Renal cortical epithelial cell (primary cell): ENCODE results near the gene ATXN10. TPM values are rescaled to one million over a fixed set of nuclear protein-coding genes. Genes with fewer than 3 reads are reported as not detected.
A peak's percentile ranks its signal among the peaks of the same experiment; 100 is the strongest.

Experiments
- DNase-seq: peaks from one replicate; pipeline ENCODE4 v3.0.0-alpha.2; 2011; ENCODE audit warnings: low read depth
- total RNA-seq: library from RNA; depleted of rRNA; stranded (reverse); fragments of >200 nt; gene quantifications from 2 replicates; pipeline ENCODE4 v1.2.3, GENCODE V29; 2014

The ATXN10 gene
- total RNA-seq, 1 donor from 2014 or later, result 458 TPM

DNA sequence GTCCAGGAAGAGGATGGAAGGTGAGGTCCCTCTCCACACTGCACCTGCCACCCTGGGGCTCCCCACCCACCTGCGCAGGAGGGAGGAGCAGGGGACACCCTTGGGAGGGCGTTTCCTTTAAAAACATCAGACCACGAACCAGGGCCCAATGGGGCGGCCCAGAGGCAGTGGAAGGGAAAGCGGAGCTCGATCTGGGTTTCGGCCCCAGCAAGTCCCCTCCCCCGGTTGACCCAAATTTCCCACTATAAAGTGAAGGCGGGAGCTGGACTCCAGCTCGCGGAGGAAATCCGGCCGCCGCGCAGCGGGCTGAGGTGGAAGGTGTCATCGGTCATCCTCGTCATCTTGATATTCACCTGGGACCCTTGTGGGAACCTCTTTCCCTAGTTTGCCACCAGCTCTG lies 206.0 kb downstream of the ATXN10 start:
- DNase-seq, result no peak

DNA sequence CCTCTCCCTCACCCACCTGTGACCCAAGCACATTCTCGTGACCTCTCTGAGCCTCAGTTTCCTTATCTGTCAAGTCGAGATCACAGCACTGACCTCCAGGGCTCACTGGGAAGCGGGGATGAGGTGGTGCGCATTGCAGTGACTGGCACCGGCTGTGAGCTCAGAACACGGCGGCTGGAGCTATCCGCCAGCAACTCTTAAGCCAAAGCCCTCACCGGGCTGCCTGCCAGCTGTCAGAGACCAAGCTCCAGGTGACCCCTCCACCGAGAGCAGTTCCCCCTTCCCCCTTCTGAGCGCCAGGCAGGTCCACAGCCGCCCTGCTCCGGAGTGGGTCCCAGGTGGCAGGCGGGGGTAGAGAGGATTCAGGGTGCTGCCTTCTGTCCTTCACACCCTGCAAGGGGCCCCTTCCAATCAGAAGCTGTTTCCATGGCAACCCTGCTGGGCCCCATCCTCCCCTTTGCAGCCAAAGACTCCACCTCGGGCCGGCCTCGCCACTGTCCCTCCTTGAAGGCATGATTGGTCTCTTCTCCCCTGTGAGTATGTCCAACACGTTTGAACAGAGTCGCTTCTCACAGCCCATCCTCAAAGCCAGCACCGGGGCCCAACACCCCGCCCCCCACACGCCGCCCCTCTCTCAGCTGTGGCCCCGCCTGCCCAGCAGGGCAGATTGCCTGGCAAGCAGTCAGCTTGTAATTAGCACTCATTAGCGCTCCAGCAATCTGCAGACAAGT lies 206.6 kb downstream of the ATXN10 start:
- no peak for DNase-seq

DNA sequence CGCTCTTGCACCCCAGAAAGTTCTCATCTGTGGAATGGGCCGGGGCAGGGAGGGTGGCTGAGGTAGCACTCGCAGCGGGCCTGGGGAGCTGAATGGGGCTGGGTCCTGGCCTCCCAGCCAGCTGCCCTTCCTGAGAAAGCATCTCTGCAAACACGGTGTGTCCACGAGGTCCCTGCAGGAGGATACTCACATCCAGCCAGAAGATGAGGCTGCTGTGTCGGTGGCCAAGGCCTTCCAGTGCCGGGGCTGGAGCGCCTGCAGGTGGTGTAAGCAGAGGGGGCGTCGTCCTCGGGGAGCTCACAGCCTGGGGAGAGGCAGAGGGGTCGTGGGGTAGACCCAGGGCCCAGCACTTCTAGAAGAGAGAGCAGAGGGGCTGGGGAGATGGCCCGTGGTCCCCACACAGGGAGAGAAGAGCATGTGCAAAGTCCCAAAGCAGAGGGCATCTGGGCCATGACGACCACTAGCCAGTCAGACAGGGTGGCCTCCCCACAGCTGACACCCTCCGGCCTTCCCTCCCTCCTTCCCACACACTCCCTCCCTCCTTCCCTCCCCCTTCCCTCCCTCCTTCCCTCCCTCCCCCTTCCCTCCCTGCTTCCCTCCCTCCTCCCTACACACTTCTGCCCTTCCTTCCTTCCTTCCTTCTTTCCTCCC lies 207.4 kb downstream of the ATXN10 start:
- no peak for DNase-seq

DNA sequence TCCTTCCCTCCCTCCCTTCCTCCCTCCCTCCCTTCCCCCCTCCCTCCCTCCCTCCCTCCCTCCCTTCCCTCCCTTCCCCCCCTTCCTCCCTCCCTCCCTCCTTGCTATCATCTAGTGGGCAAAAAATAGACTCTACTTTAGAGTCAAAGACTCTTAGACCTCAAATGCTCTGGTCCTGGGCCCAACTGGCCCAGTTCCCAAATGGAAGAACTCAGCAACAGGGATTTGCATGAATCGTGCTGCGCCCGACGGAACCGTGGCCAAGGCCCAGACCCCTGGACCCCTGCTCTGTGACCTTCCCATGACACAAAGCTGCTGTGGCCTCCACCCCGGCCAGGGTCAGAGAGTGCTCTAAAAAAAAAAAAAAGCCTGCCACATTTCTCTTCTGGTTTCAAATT lies 207.9 kb downstream of the ATXN10 start:
- DNase-seq, result no peak

DNA sequence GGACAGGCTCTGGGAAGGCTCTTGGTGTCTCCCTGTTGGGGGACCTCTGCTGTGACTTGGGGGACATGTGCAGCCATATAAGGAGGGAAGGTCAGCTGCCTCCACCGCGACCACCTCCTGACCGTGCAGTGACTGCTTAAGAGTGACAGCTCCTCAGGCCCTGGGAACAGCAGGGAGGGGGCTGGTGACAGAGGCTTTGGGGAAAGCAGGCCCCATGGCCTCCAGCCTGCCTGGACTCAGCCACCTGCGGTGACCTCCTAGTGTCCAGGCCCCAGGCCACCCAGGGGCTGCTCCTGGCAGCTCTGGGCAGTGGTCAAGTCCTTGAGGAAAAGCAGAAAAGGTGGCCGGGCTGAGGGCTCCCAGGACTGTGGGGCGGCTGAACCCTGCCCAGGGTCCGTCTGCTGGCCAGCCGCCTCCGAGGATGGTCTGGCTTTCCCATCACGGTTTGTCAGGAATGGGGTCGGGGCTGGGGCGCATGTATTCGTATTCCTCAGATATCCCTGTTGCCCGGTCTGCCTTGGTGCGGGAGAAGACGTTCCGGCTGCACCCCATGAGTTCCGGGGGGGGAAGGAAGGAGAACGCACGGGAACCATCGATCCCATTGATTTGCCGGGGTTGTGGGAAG lies 208.6 kb downstream of the ATXN10 start:
- DNase-seq, result no peak

DNA sequence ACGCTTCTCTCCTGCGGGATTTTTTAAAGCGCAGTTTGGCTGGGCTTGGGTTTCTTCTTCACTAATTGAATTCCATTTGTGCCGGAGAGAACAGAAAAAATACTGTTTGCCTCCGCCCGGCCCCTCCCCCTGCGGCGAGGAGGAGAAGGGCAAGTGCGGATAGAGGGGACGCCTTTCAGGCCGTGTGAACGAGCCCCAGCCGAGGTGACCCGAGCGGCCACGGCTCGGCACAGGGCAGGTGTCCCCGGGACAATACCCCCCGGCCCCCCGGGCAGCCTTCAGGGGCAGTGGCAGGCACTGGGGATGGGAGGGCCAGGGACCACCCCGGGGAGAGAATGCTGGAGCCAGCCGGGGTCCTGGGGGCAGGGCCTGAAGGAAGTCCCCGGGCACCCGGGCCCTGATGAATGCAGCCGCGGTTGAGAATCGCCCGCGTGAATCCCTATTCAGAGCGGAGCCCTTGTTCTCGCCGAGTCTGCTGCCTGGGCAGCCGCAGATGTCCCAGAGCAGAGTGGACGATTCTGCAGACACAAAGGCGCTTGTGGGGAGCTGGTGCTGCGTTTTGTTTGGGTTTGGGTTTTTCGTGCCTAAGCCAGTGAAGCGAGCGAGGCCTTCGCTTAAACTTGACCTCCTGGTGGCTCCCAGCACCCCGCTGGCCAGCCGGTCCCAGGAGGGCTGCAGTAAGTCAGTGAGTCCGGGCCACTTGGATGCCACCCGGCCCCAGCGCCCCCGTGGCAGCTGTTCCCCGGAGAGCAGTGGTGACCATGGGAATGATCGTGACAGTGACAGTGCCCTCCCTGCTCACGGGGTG lies 209.3 kb downstream of the ATXN10 start:
- DNase-seq, result no peak

DNA sequence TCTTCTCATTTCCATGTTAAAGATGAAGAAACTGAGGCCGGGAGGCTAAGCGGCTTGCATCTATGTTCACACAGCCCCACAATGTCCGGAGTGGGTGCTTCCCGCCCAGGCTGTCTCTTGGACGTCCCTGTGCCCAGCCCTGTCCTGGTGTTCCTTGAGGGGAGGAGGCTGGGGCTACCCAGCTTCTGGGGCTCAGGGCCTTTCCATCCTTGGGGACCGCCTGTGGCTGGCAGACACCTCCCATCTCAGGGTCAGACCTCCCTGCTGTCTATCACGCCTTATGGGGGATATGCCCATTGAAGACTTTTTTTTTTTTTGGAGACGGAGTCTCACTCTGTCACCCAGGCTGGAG lies 209.9 kb downstream of the ATXN10 start:
- DNase-seq, result no peak

DNA sequence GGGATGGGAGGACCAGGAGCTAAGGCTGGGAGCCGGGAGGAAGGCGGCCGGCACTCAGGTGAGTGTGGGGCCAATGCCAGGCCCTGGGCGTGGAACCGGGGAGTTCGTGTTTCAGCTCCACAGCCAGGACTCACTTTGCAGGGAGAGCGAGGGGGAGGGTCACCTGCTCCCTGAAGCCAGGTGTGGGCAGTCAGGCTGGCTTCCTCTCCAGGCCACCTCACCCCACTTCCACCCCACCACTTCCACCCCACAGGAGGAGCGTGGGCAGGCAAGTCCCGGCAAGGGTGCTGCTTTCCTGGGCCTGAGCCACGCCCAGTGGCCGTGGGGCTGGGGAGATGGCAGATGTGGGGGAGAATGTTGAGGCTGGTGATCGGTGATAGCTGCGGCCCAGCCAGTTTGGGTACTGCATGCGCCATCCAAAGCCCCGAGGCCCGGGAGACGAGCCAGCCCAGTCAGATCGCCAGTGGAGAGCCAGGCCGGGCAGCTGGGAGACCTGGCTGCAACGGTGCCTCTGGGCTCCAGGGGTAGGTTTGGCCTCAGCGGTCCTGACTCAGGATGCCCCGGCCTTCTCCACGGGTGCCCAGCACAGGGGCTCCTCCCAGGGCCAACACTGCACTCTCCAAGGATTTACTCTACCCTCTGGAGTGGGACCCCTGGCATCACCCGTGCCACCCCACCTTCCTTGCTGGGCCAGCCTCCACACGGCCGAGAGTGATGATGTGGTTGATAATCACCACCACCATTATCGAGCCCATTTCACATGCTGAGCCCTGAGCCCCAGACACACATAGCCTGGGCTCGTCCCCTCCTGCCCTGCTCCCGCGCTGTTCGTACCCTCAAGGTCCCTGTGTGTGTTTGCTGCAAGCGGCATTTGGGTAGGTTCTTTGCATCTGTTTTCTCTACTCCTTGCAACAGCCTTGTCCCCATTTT lies 211.5 kb downstream of the ATXN10 start:
- no peak for DNase-seq

DNA sequence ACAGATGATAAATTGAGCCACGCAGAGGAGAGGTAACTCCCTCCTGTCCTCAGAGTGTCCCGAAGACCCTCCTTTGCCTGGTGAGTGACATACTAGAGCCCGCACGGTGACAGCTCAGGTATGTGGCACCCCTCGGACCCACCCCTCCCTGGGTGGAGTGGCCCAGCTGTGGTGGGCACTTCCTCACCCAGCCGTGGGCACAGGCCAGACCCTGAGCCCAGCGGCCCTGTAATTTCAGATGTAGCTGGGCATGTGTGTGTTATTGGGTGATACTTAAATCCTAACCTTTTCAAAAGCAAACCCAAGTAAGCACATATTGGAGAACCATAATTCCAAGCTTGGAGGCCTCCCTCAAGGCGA lies 212.2 kb downstream of the ATXN10 start:
- no peak for DNase-seq

DNA sequence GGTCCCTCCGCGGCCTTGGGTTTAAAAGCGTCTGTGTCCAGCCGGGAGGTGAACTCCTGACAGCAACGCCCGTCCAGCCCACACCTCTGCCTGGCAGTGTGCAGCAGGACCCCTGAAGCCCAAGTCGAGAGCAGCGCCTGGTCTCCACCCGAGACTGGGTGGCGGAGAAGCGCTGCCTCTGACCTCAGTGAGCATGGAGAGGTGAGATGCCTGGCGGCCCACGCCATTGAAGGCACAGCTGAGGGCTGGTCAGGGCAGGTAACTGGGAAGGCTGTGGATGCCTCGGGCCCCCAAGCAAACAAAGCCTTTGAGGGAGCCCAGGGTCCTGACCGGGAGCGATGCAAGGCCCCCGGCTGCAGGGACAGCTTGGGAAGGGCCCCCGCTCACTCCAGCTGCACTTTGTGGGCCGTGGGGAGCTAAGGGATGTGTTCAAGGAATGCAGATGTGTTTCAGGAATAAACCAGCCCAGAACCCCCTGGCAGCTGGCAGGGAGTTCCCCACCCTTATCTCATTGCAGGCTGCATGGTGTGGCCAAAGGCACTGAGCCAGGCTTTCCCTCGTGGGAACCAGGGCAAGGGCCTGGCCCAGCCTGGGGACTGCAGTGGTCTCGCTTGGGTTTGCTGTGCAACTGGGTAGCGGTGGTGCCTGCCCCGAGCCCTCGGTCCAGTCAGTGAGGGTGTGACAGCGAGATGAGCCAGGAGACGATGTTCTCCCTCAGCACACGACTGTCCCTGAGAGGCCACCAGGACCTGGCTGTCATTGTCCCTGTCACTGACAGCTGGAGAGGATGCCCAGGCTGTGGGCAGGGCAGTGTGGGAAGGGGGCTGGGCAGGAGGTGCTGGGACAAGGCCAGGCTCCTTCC lies 212.8 kb downstream of the ATXN10 start:
- DNase-seq, result no peak

DNA sequence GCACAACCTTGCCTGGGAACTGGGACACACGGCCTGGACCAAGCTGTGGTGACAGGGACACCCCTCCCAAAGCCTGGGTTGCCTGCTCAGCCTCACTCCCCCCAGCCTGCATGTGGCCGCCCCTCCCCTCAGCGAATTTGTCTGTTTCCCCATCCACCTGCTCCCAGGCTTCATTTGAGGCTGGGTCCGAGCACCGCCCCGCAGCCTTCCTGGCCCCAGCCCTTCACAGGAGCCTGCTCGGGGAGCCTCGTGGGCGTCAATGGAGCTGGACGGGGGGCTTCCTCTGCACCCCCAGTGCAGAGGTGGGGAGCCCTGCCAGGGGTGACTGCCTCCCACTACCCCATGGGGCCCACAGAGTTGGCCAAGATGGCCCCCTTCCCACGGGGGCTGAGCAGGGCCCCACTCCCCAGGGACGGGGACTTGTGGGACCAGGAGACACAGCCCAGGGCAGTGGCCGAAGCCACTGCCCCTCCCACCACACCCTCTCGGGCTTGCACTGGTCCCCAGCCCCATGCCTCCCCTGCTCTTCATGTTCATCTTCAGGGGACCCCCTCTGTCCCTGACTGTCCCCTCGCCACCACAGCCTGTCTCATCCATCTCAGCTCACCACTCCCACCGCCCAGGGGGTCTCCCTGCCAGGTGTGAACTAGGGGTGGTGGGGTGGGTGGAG lies 213.7 kb downstream of the ATXN10 start:
- DNase-seq, result no peak

DNA sequence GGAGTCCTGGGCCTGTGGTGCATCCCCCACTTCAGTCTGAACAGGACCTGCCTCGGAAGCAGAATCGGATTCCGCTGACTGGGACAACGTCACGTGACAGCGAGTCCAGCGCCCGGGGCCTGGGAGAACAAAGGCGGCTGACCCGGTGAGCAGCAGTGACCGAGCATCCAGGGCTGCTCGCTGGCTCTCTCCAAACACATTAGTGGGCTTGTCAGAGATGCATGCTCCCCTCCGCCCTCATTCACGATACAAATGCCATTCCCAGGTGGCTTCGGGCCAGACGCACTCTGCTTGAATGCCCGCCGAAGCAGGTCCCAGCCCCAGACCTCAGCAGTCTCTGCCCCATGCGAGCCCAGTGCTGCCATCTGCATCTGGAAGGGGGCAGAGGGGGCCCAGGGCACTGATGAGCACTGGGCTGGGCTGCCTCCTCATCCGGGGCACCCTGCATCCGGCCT lies 214.3 kb downstream of the ATXN10 start:
- DNase-seq, result no peak

DNA sequence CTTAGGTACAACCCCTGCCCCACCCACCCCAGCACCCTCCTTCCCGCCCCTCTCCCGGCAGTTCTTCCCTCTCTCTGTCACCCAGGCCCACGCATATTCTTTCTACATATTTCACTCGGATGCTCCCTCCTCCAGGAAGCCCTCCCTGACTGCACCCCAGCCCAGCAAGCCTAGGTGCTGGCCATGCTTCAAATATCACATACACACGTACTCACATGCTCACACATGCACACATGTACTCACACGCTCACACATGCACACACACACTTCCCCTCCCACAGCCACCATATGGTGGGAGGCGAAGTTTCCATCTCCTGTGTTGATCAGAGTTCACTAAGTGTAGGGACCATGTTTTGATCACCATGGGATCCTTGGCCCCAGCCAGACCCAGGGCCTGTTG lies 214.9 kb downstream of the ATXN10 start:
- DNase-seq, result no peak

DNA sequence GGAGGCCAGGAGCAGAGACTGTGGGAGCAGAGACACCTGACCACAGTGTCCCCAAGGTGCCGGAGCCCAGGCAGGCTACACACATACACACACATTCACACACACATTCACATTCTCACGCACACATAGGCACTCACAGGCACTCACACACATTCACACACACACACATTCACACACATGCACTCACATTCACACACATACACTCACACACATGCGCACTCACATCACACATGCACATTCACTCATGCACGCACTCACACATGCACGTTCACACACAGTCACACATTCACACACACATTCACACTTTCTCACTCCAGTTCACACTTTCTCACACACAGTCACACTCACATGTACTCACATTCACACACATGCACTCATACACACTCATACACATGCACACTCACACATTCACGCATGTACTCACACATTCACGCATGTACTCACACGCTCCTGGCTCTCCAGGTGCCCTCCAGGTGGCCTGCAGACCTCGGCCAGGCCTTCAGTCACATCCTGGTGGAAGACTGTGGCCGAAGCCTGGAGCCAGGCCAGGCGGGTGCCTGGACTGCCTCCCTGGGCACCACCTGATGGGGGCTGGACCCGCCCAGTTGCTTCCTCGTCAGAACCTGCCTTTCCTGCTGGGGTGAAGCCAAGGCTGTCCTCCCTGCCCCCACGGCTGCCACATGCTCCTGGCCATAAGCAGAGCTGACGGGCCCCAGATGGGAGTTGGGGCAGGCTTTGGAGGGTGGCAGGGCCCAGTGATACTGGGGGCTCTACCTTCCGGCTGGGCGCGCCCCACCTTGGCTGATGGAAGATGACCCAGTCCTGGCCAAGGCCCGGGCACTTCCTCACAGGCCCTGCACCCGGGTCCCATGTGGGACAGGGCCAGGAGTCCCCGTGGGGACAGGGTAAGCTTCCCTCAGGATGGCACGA lies 215.8 kb downstream of the ATXN10 start:
- DNase-seq, result peak; percentile 19

DNA sequence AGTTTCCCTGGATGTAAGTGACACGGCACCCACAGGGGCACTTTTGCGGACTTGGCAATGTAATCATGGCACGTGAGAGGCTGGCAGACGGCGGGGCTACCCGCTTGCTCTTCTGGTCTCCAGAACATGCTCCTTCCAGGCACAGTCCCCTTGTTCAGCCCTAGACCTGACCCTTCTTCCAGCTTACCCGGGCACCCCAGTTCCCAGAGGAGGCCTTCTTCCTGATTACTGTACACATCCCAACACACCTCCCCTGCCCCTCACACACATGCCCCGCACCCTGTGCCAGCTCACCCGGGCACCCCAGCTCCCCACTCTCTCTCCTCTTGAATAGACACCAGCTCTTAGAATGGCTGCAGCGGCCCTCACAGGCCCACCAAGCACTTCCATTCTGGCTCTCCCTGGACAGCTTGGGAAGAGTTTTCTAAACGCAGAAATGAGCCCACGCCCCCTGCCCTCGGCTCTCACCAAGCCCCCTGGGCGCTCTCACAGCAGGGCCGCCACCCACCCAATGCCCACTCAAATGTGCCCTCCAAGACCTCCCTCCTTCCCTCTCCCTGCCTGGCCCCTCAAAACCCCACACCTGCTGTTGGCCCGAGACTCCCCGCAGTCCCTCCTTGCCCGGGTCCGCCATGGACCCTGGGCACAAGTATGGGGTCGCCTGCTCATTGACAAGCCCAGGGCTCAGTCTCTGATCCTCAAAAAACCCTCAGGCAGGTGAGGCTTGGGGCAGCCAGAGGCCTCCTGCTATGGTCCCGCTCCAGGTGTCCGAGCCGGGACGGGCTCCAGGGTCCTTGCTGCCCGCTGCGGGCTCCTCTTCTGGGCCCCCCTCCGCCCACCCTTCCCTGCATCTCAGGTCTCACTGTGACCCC lies 216.8 kb downstream of the ATXN10 start:
- no peak for DNase-seq

DNA sequence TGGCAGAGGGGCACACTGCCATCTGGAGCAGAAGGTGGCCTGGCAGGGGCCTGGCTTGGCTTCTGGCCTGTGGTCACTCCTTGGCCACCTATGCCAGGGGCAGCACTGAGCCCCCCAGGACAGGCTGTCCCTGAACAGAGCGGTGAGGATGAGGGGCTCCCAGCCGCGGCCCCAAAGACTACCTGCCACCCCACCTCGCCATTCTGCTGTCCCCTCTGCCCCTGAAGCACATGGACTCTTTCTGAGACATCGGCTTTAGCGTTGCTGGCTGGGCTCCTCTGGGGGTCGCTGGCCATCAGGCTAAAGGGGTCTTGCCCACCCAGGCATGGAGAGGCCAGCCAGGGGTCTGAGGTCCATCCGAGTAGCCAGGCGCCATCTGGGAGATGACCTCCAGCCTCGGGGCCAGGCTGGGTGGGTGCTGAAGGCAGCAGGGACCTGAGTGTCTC lies 217.5 kb downstream of the ATXN10 start:
- no peak for DNase-seq

DNA sequence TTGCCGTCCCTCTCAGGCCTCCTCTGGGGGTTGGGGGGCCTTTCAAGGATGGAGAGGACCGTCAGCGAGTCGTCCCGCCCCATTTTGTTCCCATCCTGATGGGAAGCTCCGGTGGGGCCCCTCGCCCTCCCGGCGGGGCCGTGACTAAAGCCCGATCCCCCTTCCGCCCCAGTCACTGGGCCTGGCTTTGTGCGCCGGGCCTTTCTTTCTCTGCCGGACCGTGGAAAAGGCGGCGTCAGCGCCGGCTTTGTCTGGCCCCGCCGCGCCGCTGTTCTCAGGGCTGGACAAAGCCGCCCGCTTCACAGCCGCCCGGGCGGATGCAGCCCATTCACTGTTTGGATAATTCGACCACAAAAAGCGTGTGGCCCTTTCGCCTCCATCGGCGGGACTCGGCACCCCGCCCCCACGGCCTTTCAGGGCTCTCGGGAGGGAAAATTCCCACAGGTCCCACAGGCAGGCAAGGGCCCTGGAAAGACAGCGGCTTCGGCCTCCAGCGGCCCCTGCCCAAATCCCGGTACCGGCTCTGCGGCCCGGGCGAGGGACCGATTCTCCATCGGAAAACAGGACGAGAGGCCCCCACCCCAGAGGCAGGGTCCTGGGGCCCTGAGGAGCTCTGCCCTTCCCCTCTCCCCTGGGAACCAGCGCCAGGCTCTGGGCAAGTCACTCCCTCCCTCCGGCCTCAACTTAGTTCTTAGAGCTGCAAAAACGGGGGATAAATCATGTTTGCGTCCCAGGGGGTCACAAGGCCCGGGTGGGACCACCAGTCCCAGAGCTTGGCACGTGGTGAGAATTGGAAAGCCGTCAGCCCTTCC lies 218.1 kb downstream of the ATXN10 start:
- DNase-seq, result no peak
